Transverse colon (tissue), 4 donors: Measurements from ENCODE around the gene DNAI7.

Experiments used
- POLR2A ChIP-seq: fragments of 450-650 bp; IDR thresholded peaks from one replicate; pipeline ENCODE4 v1.6.1; 2016; ENCODE audit warnings: antibody characterized with exemption, mild to moderate bottlenecking, moderate library complexity
- POLR2AphosphoS5 ChIP-seq, 3 donors: sonication (generic); formaldehyde crosslinking; IDR thresholded peaks; one replicate each; pipeline ENCODE4 v1.6.1; 2016; ENCODE audit warnings: antibody characterized with exemption in 3 of 3
- TF ChIP-seq, protein P1 (sequence below), 5 experiments: fragments of 200-600 bp in 3 of 5; fragments of 450-650 bp in 2 of 5; sonication (generic) in 3 of 5; IDR thresholded peaks; 1 replicate in 2 of 5; 2 replicates in 3 of 5; pipeline ENCODE4 v1.5.1; 2016 to 2017; ENCODE audit warnings: antibody characterized with exemption in 5 of 5, inconsistent platforms in 3 of 5, mild to moderate bottlenecking in 2 of 5, moderate library complexity in 1 of 5

DNA sequence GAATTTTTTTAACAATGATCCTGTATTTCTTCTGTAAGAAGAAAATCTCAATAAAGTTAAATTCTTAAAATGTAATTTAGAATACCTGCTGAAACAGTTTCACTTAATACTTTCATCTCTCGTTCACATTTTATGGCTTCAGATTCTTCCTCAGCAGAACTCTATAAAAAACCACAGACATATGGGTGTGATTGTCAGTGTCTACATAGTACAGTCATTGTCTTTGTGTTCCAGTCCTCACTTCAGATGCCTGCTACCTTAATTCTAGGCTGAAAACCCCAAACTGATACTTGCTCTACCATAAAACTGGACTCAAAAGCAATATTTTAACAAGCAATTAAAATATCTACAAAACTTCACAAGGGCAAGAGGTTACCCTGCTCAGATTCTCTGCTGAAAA is 71.8 kb downstream of the DNAI7 start:
- TF ChIP-seq, protein P1, sequence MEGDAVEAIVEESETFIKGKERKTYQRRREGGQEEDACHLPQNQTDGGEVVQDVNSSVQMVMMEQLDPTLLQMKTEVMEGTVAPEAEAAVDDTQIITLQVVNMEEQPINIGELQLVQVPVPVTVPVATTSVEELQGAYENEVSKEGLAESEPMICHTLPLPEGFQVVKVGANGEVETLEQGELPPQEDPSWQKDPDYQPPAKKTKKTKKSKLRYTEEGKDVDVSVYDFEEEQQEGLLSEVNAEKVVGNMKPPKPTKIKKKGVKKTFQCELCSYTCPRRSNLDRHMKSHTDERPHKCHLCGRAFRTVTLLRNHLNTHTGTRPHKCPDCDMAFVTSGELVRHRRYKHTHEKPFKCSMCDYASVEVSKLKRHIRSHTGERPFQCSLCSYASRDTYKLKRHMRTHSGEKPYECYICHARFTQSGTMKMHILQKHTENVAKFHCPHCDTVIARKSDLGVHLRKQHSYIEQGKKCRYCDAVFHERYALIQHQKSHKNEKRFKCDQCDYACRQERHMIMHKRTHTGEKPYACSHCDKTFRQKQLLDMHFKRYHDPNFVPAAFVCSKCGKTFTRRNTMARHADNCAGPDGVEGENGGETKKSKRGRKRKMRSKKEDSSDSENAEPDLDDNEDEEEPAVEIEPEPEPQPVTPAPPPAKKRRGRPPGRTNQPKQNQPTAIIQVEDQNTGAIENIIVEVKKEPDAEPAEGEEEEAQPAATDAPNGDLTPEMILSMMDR (IDR thresholded peaks at IDR 0.05) = no peak
- TF ChIP-seq POLR2AphosphoS5 (IDR thresholded peaks at IDR 0.05) (no peak), POLR2A (no peak)
